ENCODE results near the gene MRPL14. TPM values are rescaled to one million over a fixed set of nuclear protein-coding genes. Genes with fewer than 3 reads are reported as not detected.
A peak's percentile ranks its signal among the peaks of the same experiment; 100 is the strongest.

The MRPL14 gene
- total RNA-seq, 1 experiment from 2014 or later = 111 TPM

DNA sequence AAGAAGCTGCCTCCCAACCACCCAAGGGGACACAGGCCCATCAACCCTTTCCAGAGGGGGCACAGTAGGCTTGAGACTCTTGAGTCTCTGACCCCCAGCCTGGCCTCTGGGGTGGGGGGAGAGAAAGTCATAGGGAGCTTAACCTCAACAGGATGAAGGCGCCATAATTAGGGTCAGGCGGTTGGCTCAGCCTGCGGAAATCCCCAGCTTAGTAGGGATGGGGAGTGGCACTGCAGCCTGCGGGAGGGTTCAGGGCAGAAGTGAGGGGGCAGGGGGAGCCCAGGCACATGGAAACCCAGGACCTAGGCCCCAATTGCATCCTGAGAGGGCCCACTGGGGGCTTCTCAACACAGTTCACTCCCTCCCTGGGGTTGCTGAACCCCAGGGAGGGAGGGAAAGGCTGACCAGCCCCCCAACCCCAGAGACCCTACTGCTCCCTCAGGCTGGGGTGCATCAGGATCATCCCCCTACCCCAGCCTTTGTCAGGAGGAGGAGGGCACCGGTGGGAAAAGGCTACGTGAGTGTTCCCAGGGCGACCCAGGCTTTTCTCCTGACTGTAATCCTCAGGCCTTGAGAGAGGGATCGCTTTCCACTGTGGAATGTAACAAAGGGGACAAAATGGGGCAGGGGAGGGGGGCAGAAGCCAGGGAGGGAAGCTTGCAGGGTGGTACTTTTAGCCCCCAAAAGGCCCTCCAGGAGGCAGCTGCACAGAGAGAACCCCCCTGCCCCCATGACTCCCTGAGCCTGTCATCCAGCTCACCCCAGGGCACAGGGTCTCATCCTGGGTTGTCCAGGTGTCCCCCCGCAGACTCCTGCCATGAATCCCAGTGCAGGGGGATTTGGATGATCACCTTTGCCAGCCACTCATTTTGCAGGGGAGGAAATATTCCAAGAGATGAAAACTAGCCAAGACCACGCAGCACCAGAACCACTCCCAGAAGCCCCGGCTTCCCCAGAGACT, 46.4 kb downstream of the MRPL14 start:
- no peak for DNase-seq (ENCODE audit: low read depth)

DNA sequence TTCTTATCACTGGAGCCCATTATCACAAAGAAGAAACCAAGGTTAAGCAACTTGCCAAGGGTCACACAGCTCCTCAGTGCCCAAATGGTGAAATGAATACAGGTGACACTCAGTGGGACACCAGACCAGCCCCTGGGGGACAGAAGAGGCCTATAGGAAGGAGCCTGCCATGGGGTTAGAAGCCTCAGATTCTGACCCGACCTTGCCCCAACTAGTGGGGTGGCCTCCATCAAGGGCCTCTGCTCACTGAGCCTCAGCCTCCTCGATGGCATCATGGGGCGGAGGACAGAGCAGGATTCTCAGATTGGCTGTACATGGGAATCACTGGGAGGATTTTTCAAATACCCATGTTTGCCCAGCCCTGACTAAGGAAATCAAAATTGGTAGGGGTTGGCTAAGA, 47.6 kb downstream of the MRPL14 start:
- no peak for DNase-seq (ENCODE audit: low read depth)

DNA sequence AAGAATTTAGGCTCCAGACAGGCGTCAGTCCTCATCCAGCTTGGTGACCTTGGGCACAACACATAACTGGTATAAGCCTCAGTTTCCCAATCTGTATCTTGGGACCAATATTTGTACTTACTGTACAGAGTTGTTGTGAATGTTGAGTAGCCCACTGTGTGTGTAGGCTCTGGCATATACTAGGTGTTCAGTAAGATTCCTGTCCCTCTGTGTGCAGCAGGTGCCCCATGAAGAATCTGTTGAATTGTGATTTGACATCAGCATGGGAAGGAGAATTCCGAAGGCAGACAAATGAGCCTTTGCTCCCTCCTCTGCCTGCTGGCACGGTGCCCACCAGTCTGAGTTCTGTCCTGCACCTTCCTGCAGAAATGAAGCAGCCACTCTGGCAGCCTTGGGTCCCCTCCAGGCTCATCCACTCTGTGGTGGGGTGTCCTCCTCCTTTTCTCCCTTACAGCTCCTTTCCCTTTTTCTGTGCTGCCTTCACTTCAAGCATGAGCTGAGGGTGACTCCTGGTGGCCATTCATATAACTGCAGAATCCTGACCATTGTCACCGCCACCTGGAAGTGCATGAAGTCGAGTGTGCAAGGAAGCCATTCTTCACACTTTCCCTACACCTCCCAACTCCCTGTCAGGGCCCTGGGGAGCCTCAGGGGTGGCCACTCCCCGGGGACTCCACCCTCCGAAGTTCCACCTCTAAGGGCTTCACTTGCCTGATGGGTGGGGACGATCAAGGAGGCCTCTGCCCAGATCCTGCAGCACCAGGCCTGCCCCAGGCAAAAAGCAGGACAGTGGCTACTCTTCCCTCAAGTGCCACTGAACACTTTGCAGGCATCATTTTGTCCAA, 48.2 kb downstream of the MRPL14 start:
- peak; percentile 73 for DNase-seq (ENCODE audit: low read depth)

DNA sequence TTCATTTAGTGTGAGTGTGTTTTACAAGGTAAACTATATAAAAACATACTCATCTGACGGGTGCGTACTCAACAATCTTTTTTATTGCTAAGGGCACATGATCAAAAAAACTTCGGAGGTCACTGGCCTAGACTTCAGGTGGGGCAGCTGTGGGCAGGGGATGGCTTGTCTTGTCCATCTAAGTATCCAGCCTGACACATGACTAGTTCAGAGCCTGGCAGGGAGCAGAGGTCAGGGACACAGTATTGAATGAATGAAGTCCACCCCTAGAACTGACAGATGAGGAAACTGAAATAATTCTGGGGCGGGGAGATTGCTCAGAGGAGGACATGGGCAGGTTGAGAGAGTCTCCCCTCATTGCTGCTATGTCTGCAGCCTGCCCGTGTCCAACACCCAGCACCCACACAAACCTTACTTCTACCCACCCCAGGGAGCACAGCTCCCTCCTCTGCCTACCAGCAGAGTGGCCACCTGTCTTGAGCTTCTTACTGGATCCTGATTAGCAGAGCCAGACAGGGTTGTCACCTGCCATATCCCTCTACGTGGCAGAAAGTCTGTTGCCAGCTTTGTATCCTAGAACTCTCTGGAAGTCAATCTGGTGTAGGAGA, 48.9 kb downstream of the MRPL14 start:
- DNase-seq (ENCODE audit: low read depth) = no peak

DNA sequence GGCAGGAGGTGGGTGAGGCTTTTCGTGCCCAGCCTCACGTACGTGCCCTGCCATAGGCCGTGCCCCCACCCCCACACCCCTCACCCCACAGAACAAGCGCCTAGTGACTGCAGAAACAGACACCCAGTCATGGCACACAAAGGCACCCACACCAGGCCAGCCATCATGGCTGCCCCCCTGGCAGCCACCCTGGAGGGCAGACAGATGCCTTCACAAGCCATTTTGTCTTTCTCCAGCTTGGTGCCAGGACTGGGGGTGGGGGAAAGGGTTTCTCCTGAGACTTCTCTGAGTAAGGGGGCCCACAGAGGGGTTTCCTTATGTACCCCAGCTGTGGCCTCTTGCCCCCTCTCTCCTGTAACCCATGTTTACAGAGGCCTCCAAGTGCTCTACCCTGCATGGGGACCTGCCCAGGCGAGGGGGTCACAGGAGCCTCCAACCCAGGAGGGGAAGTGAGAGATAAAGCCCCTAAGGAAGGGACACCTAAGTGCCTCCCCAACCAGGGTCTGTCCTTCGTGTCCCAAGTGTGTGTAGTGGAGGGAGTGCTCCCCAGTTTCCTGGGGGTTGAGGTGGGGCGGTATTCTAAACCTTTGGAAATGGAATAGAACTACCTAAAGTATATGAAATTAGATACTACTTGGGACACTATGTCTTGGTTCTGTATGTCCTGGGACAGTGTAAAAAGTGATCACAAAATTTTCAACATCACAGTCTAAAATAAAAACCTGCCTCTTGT, 49.9 kb downstream of the MRPL14 start:
- no peak for DNase-seq (ENCODE audit: low read depth)

DNA sequence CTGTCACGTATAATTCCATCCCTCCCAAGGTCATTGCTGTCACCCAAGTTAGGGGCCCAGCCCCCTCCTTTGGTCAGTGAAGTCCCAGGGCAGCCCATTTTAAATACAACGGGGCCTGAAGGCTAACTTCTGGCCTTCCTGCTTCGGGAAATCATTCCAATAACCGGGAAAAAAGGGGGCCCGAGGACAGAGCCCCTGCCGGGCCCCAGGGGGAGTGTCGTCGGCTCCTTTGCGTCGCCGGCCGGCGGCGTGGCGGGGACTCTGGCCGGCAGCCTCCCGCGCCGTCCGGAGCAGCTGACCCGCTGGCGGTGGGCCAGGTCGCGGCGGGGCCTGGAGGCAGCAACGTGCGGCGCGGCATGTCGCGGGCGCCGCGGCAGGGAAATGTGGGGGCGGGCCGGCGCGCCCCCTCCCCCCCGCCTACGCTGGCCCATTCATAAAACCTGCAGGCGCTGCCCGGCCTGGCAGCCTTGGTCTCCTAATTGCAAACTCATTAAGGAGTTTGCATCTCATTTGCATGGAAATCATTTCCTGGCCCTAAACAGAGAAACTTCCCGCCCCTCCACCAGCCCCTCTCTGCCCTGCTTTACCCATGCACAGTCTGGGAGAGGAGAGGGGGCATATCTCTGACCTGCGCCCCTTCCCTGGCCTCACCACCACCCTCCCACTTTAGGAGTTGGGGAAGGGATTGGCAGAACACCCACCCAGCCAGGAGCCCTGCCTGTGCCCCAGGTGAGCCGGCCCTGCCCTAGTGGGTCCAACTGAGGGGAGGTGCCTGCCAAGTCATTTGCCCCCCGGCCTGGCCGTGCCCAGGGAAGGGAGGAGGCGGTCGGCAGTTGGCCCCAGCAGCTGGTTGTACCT, 50.7 kb downstream of the MRPL14 start:
- peak; percentile 52 for DNase-seq (ENCODE audit: low read depth)

DNA sequence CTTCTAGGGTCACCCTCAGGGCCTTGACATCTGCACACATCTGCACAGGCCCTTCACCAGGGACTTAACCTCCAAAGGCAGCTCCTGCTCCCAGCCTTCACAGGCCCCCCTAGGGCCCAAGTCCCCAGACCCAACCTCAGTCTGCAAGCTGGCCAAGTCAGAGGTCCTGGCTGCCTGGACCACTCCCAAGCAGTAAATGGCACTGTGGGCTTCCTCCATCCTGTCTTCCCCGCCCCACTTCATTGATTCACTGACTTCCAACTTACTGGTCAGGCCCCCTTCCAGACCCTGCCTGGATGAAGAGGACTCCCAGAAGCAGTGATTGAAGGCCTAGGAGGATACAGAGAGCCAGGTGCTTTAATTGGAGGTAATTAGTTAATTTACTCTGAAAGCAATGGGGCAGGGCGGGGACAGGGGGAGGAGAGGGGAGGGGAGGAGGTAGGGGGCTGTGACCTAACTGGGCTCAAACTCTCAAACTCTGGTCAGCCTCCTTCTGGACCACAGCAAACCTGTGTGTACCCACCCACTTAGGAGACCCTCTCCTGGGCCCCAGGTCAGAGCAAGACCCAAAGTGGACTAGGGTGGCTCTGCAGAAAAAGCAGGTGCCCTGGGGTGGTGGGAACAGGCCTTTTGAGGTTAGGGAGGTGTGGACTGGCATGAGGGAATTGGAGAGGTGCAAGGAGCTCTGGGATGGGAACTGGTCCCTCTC, 51.5 kb downstream of the MRPL14 start:
- DNase-seq (ENCODE audit: low read depth) = no peak

DNA sequence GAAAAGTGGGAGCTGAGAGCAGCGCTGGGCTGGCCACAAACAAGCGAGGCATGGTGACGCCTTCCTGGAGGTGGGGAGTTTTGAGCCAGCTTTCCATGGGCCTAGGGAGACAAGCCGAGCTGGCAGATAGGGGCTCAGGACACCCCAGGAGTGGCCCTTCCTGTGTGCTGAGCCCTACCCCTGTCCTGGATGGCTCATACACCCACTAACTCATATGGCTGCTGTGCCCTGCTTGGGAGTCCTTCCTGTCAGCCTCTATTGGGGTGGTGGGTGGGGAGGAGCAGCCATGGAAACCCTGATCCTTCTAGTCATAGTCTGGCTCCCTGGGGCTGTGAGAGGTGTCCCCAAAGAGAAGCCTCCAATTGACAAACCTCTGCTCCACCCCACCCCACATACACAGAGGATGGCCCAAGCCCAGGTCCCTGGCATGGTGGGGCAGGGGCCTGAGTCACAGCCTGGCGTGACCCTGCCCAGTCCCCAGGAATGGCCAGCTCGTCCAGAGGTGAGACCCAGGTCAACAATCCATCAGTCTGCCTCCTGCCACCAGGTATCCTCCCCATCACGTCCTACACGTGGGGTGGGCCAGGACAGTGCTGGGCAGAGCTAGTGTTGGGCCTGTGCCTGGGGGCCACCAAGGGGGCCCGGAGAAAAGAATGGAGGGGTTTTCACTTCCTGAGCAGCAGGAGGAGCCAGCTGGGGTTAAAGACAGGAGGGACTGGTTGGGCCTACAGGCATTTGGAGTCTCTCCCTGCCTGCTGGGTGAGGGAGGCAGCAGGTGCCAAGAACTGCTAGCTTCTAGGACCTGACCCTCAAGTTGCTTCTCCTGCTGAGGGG, 52.2 kb downstream of the MRPL14 start:
- DNase-seq (ENCODE audit: low read depth) = peak; percentile 51

DNA sequence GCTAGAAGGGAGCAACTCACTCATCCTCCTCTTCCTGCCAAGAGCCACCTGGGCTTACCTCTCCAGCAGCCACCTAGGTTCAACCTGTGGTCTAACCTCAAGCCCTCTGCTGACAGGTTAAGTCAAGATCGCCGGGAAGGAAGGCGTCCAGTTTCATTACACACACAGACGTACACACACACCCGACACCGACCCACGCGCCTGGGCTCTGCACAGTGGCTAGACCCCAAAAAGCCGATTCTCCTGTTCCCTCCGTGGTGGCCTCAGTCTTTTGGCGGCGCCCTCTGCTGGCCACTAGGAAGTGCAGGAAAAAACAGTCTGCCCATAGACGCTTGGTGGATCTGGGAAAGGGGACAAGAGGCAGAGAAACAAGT, 52.8 kb downstream of the MRPL14 start:
- peak; percentile 85 for DNase-seq (ENCODE audit: low read depth)

DNA sequence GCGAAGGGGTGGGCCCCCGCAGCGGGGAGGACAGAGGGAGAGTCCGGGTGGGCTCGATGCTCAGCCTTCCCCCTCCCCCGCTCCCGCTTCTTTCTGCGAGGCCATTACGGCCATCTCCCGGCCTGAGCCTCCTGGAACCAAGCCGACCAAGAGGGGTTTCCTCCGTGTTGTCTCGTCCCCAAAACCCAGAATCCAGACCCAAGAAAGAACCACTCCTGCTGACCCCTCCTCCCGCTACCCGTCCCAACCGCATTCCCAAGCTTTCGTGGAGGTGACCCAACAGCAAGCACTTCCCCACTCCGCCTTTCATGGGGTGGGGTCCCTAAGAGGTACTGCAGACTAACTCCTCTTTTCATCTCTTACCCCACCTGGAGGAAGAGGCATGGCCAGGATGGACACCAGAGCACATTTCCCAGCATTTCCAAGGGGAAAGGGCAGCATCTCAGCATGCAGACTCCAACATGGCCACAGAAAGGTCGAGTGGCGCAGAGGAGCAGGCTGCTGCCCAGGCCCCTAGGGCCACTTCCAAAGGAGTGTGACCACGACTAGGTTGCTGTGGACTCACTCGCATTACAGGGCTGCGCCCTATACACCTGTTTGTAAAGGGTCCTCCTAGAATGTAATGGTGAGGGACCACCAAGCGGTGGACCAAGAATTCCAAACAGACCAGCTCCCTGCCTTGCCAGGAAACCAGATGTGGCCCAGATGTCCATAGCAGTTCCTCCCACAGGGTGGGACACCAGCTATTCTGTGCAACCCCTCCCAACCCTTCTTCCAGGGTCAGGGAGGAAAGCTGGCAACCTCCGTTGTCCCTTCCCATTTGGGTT, 53.4 kb downstream of the MRPL14 start:
- DNase-seq (ENCODE audit: low read depth) = peak; percentile 42

DNA sequence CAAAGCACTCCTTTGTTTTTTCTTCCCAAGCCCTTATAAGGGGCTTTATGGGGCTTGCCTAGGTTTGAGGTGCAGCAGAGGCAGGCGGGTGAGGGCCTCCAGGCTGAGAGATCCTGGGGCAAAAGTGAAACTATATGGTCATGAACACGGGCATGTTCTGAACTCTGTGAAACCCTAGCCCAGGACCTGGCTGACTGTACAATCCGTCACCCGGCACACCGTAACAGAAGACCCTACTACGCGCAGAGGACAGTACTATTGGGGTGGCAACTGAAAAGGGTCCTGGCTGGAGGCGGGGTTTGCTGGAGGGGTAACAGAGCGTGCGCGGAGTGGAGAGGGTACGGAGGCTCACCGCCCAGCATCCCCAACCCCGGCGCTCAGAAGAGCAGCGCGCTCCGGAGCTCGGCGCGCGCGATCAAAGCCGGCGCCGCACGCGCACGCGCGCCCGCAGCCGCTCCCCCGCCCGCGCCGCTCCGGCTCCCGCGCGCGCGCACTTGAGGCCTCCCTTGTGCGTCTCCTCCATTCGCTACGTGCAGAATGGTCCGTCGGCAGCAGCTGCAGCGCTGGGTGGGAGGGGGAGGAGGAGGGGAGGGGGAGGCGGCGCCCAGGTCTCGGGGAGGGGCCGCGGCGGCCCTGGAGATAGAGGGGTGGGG, 54.2 kb downstream of the MRPL14 start:
- peak; percentile 82 for DNase-seq (ENCODE audit: low read depth)

DNA sequence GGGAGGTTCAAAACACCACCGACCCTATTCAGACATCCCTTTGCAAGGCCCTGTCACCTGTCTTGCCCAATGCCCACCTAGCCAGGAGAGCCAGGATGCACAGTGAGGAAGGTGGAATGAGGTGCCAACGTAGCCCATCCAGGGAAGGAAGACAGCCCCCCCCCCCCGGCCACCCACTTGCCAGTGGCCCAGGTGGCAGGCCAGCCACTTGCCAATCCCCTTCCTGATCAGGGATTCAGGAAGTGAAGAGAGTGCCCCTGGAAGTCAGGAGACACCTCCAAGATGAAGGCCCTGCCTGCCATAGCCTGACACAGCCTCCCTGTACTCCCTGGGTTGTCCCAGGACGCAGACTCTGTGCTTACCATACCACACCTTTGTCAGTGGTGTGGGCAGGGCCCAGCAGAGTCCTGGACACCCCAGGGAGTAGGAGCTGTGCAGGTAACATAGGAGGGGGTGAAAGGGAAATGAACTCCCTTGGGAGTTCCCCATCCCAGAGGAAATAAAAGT, 54.7 kb downstream of the MRPL14 start:
- no peak for DNase-seq (ENCODE audit: low read depth)

DNA sequence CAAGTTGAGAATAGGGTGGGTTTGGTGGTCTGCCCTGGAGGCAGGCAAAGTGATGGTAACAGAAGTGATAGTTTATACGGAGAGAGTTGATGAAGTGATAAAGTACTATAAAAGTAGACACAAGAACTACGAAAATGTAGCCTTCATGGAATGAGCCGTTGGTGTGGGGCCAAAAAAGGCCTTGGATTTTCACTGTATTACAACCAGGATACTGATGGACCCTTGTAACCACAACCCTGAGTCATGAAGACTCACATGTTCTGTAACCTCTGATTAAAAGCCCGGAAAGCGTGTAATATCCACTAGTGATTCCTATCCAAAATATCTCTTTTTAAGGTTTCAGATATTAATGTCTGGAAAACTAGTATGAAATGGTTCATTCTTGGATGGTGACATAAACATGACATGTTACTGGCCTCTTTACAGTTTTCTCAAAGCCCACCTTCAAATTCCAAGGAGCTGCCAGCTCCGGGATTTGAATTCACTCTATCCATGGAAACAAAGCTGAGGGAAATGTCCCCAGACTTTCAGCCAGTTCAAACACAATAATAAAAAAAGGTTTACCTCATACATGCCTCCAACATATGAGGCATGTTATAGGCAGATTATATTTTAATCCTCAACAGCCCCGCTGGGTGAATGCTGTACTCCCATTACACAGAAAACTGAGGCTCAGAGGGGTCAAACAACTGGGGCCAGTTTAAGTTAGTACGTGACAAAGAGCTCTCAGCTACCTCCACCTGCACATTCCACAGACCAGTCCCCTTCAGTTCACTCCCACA, 55.4 kb downstream of the MRPL14 start:
- DNase-seq (ENCODE audit: low read depth) = peak; percentile 97

DNA sequence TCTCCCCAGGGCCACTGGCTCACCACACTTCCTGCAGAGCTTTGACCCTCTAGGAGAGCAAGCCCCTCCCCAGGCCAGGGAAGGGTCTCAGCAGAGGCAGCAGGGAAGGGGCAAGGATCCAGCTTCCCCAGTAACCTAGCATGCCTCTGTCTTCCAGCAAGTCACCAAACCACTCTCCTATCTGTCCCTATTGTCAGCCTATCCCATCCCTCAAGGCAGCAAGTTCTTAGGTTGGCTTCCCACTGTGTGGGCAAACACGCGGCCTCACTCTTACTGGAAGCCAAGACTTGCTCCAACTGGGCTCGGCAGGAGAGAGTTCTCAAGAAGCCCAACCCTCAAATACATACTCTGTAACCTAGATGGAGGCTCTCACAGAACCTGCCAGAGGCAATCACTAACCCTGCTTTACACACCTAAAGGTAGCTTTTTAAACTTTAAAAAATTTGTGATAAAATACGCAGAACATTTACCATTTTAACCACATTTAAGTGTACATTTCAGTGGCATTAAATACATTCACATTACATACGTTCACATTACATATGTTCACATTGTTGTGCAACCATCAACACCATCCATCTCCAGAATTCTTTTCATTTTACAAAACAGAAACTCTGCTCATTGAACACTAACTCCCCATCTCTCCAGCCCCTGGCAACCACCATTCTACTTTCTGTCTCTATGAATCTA, 58.5 kb downstream of the MRPL14 start:
- DNase-seq (ENCODE audit: low read depth) = no peak

DNA sequence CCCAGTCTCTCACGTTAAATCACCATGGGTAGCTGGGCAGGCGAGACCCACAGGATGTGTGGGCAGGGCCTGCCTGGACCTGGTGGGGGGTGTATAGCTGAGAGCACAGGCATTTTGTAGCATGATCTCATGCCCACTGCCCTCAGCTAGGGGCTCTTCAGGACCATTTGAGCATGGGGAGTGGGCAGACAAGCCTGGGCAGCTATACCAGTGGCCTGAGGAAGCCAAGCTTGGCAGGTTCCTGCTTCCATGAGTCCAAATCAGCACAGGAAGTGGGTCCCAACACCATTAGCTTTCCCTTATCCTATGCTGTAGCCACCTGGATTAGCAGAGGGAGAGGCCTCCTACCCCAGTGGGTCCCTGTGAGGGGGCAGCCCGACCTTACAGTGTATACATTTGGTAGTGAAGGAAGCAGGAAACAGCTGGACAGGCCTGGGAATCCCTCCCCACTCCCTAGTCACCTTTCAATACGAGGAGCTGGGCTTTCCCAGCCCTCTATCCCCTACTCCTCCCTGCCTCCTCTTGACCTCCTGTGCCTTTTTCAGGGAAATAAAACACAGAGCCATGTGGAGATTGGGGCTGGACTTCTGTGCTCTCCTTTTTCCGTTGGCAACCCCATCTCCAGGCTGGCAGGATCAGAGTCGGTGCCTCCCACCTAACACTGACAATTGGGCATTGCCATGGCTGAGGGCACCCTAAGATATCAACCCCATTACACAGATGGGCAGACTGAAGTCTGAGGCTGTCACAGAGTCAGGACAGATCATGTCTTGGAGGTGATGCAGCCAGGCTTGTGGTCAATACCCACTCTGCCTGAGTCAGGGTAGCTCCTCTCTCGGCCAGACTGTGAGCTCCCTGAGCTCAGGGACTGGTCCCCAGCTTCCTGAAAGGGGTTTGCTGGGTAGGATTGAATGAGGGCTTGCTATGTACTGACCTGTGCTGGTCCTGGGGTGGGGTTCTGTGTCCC, 59.8 kb downstream of the MRPL14 start:
- no peak for DNase-seq (ENCODE audit: low read depth)
